SU-DHL-6 (cell line): ENCODE results near the gene MRPL51.
"Not testable (repeated sequence)": the region's sequence is repeated elsewhere in the genome, so short reads cannot be mapped to it uniquely, and the experiment has no call there.

Experiments
- H2AFZ ChIP-seq: fragments of 200-600 bp; sonication (generic); 2 replicates; pipeline ENCODE4 v1.6.1; 2014; ENCODE audit warnings: low read depth, mild to moderate bottlenecking, moderate library complexity, mixed read lengths, antibody characterized with exemption, low read length; ENCODE audit not compliant: severe bottlenecking
- H3F3A ChIP-seq: fragments of 200-600 bp; shearing (Covaris generic); 2 replicates; pipeline ENCODE4 v1.6.0; 2016; ENCODE audit warnings: antibody characterized with exemption, mild to moderate bottlenecking; ENCODE audit not compliant: insufficient read depth
- H3K27ac ChIP-seq: fragments of 200-600 bp; sonication (generic); 2 replicates; pipeline ENCODE4 v1.5.1; 2016; ENCODE audit warnings: low read depth, mild to moderate bottlenecking, low read length, moderate library complexity, mixed read lengths
- H3K27me3 ChIP-seq: fragments of 200-600 bp; sonication (generic), shearing (Covaris generic); 2 replicates; pipeline ENCODE4 v1.6.0; 2014; ENCODE audit warnings: mild to moderate bottlenecking, low read length
- H3K36me3 ChIP-seq: fragments of 200-600 bp; sonication (generic); 2 replicates; pipeline ENCODE4 v1.6.1; 2014; ENCODE audit warnings: mild to moderate bottlenecking, low read length, mixed read lengths
- H3K4me2 ChIP-seq: fragments of 300-600, 200-600 bp; shearing (Covaris generic), sonication (generic); 2 replicates; pipeline ENCODE4 v1.6.0; 2014; ENCODE audit warnings: low read length, low read depth, mild to moderate bottlenecking; ENCODE audit not compliant: poor library complexity, severe bottlenecking
- H3K4me3 ChIP-seq: fragments of 200-600 bp; sonication (generic); 2 replicates; pipeline ENCODE4 v1.5.1; 2014; ENCODE audit warnings: antibody characterized with exemption, low read length, mild to moderate bottlenecking, mixed read lengths; ENCODE audit not compliant: insufficient read depth, poor library complexity, severe bottlenecking
- H3K79me2 ChIP-seq: fragments of 200-600 bp; sonication (generic); 2 replicates; pipeline ENCODE4 v1.6.1; 2014; ENCODE audit warnings: mild to moderate bottlenecking, low read length, moderate library complexity; ENCODE audit not compliant: insufficient read depth
- H3K9ac ChIP-seq: fragments of 200-600 bp; sonication (generic); 2 replicates; pipeline ENCODE4 v1.7.0; 2014; ENCODE audit warnings: mild to moderate bottlenecking, low read length
- H3K9me2 ChIP-seq: fragments of 200-600 bp; sonication (generic); replicated peaks from 2 replicates; pipeline ENCODE4 v1.6.1; 2014; ENCODE audit warnings: low read length; ENCODE audit not compliant: insufficient read depth
- H3K9me3 ChIP-seq: fragments of 200-600 bp; sonication (generic); 2 replicates; pipeline ENCODE4 v1.6.1; 2014; ENCODE audit warnings: low read length, mixed read lengths; ENCODE audit not compliant: insufficient read depth
- H4K20me1 ChIP-seq: fragments of 200-600 bp; sonication (generic); 2 replicates; pipeline ENCODE4 v1.6.1; 2014; ENCODE audit warnings: low read depth, mild to moderate bottlenecking, antibody characterized with exemption, low read length, moderate library complexity, mixed read lengths
- EZH2phosphoT487 ChIP-seq: fragments of 200-600 bp; sonication (generic), shearing (Covaris generic); conservative IDR thresholded peaks from 2 replicates; pipeline ENCODE4 v1.6.1; 2018; ENCODE audit warnings: mild to moderate bottlenecking, antibody characterized with exemption, low read length, moderate library complexity, mixed read lengths
- TF ChIP-seq, protein P1 (sequence below): fragments of 200-600 bp; sonication (generic); IDR thresholded peaks from one replicate; pipeline ENCODE4 v1.5.1; 2017; ENCODE audit warnings: antibody characterized with exemption, mild to moderate bottlenecking, low read length, moderate library complexity; ENCODE audit not compliant: insufficient read depth, poor library complexity, severe bottlenecking

The MRPL51 gene

DNA sequence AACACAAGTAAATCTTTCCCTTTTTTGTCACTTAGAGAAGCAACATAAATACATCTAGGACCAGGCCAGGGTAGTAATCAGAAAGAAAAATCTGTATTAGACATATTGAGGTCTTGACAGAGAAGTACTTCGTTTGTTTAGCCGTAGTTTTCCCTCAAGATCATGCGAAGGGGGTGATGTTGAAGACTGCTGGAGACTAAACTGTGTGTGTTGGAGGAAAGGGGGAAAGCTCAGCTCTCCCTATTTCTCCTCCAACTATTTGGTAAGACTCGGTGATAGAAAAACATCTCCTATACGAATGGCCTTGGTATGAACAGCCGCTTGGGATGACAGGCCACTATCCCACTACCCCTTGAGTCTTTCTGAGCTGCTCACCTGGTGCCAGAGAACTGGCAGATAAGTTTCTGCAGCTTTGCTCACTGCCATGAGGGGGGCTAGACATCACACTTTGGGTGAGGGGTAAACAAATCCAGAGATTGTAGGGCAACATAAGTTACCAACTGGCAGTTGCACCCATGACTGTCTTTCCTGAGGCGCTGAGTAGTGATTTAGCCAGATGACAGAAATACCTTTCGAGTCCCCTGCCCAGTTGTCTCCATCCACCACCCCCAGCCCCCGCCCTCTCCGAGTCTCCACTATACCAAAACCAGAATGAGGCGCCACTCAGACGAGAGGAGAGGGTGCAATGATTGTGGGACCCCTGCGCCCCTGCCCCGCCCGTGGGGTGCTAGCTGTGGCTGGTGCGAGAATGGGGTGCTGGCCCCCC lies 23.3 kb downstream of the MRPL51 start:
- Histone ChIP-seq H3K4me2 (peak overlapping the region; percentile 88), H3F3A (peaks cover 21% of the 10 kb centered on the region), H3K9me2 (no peaks in the 10 kb centered on the region), H3K9ac (peak overlapping the region; percentile 91), H2AFZ (peak overlapping the region; percentile 72), H3K9me3 (no peaks in the 10 kb centered on the region), H3K79me2 (peaks cover 45% of the 10 kb centered on the region), H4K20me1 (no peaks in the 10 kb centered on the region; the same call in 1 of the 2 replicates), H3K36me3 (peaks cover 6% of the 10 kb centered on the region), H3K27ac (peak overlapping the region; percentile 75), H3K27me3 (no peaks in the 10 kb centered on the region), H3K4me3 (peak overlapping the region; percentile 80)
- TF ChIP-seq, protein P1, sequence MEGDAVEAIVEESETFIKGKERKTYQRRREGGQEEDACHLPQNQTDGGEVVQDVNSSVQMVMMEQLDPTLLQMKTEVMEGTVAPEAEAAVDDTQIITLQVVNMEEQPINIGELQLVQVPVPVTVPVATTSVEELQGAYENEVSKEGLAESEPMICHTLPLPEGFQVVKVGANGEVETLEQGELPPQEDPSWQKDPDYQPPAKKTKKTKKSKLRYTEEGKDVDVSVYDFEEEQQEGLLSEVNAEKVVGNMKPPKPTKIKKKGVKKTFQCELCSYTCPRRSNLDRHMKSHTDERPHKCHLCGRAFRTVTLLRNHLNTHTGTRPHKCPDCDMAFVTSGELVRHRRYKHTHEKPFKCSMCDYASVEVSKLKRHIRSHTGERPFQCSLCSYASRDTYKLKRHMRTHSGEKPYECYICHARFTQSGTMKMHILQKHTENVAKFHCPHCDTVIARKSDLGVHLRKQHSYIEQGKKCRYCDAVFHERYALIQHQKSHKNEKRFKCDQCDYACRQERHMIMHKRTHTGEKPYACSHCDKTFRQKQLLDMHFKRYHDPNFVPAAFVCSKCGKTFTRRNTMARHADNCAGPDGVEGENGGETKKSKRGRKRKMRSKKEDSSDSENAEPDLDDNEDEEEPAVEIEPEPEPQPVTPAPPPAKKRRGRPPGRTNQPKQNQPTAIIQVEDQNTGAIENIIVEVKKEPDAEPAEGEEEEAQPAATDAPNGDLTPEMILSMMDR = no peak
- no peak for TF ChIP-seq EZH2phosphoT487

DNA sequence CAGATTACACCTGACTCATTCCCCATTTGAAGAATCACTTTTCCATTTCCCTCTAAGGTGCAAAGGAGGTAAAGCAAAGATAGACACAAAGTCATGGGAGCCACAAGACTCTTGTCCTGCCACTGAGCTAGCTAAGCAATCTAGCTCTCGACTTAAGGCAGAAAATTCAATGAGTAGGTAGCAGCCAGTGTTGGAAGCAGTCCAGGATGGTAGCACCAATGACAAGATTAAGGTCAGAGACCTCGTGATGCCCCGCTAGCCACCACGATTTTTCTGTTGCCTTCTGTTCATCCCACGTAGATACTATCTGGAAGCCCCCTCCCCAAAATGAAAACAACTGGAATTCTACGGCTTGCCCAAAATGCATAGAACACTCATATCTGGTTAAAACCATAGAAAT lies 24.0 kb downstream of the MRPL51 start:
- Histone ChIP-seq H3F3A (peaks cover 23% of the 10 kb centered on the region), H3K36me3 (peaks cover 8% of the 10 kb centered on the region), H3K9me2 (no peaks in the 10 kb centered on the region), H3K9ac (peak overlapping the region; percentile 91), H3K27me3 (no peaks in the 10 kb centered on the region), H3K4me3 (peak overlapping the region; percentile 80), H3K4me2 (peak overlapping the region; percentile 88), H2AFZ (no peak overlapping the region), H4K20me1 (no peaks in the 10 kb centered on the region; the same call in 1 of the 2 replicates), H3K9me3 (no peaks in the 10 kb centered on the region), H3K79me2 (peaks cover 45% of the 10 kb centered on the region), H3K27ac (peak overlapping the region; percentile 75)
- TF ChIP-seq, protein P1 = no peak
- no peak for TF ChIP-seq EZH2phosphoT487

DNA sequence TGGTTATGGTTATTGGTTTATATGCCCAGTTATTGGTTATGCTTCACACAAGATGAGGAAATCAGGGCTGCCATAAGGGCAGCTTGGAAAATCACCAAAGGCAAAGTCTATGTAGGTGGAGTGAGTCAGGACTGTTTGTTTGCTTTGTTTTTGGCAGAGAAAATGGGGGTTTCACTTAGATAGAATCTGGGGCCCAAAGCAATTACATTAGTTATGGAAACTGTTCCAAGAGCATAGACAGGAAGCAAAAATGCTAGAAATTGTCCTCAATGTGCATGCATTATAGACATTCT lies 24.8 kb downstream of the MRPL51 start:
- Histone ChIP-seq H3K27me3 (no peaks in the 10 kb centered on the region), H4K20me1 (no peaks in the 10 kb centered on the region; the same call in 1 of the 2 replicates), H3K9me3 (no peaks in the 10 kb centered on the region), H3K4me2 (peak overlapping the region; percentile 88), H3K27ac (0 out of 2 replicates have a peak overlapping the region, but pooled peaks have one; percentile 75), H2AFZ (no peak overlapping the region), H3K9ac (no peak overlapping the region), H3K79me2 (peaks cover 45% of the 10 kb centered on the region), H3F3A (peaks cover 32% of the 10 kb centered on the region), H3K4me3 (peak overlapping the region; percentile 80), H3K9me2 (no peaks in the 10 kb centered on the region), H3K36me3 (peaks cover 13% of the 10 kb centered on the region)
- TF ChIP-seq EZH2phosphoT487 = no peak
- TF ChIP-seq, protein P1 = no peak

DNA sequence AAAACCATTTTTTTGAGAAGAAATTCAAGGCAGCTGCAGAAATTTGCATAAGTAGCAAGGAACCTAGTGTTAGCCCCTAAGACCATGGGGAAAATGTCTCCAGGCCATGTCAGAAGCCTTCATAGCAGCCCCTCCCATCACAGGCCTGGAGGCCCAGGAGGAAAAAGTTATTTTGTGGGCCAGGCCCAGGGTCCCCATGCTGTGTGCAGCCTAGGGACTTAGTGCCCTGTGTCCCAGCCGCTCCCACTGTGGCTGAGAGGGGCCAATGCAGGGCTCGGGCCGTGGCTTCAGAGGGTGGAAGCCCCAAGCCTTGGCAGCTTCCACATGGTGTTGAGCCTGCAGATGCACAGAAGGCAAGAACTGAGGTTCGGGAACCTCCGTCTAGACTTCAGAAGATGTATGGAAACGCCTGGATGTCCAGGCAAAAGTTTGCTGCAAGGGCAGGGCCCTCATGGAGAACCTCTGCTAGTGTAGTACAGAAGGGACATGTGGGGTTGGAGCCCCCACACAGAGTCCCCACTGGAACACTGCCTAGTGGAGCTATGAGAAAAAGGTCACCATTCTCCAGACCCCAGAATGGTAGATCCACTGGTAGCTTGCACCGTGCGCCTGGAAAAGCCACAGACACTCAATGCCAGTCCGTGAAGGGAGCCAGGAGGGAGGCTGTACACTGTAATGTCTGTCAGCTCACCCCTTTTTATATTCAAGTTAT lies 25.3 kb downstream of the MRPL51 start:
- H4K20me1 ChIP-seq, H3K4me3 ChIP-seq, H2AFZ ChIP-seq, H3K9me3 ChIP-seq, H3K27me3 ChIP-seq, H3K9me2 ChIP-seq, H3K9ac ChIP-seq: not testable (repeated sequence)
- H3K36me3 ChIP-seq = peaks cover 14% of the 10 kb centered on the region
- H3F3A ChIP-seq = peaks cover 36% of the 10 kb centered on the region
- H3K4me2 ChIP-seq = peak overlapping the region; percentile 88
- H3K79me2 ChIP-seq = peaks cover 45% of the 10 kb centered on the region
- 0 out of 2 replicates have a peak overlapping the region, but pooled peaks have one; percentile 75 for H3K27ac ChIP-seq

DNA sequence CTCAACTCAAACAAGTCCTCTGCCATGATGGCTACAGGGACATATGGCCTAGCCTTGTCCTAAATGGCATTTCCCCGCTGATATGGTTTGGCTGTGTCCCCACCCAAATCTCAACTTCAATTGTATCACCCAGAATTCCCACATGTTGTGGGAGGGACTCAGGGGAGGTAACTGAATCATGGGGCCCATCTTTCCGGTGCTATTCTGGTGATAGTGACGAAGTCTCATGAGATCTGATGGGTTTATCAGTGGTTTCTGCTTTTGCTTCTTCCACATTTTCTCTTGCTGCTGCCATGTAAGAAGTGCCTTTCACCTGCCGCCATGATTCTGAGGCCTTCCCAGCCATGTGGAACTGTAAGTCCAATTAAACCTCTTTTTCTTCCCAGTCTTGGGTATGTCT lies 26.3 kb downstream of the MRPL51 start:
- H3F3A ChIP-seq = peaks cover 38% of the 10 kb centered on the region
- not testable (repeated sequence) for H2AFZ ChIP-seq, H3K4me3 ChIP-seq, H3K27me3 ChIP-seq, H3K4me2 ChIP-seq, H3K9me3 ChIP-seq, H4K20me1 ChIP-seq, H3K9me2 ChIP-seq, H3K9ac ChIP-seq
- H3K27ac ChIP-seq = peak overlapping the region; percentile 38
- H3K79me2 ChIP-seq = peaks cover 45% of the 10 kb centered on the region
- peaks cover 17% of the 10 kb centered on the region for H3K36me3 ChIP-seq
